ENCODE results near the gene ATIC. TPM values are rescaled to one million over a fixed set of nuclear protein-coding genes. Genes with fewer than 3 reads are reported as not detected.

The ATIC gene
- polyA plus RNA-seq, 1 donor from 2014 or later, result 9.5 TPM

DNA sequence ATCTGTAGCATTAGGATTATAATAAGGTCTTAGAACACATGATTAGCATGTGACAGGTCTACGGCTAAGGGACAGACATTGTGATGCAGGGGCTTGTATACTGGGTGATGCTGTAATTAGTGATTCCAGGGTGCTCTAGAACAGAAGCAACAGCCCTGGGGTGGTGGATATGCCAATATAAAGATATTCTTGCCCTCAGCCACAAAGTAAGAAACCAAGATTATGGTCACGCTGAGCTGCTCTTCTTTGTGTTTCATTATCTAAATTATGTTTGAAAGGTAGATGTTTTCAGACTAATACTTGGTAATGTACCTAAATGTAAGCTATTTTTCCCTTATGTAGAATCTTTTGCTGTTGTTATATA, 78.7 kb downstream of the ATIC start:
- no peak overlapping the region for H3K9ac ChIP-seq (ENCODE audit: low read length)
- no peaks in the 10 kb centered on the region for H3F3A ChIP-seq (ENCODE audit: insufficient read depth, low read length, poor library complexity, severe bottlenecking)
- H4K20me1 ChIP-seq (ENCODE audit: insufficient read depth), result no peaks in the 10 kb centered on the region
- no peak overlapping the region for H2AFZ ChIP-seq (ENCODE audit: low read depth, low read length)
- H3K9me2 ChIP-seq (ENCODE audit: insufficient read depth, low read length), result no peaks in the 10 kb centered on the region
- no peaks in the 10 kb centered on the region for H3K79me2 ChIP-seq (replicated peaks; ENCODE audit: insufficient read depth, low read length)
- H3K27ac ChIP-seq (ENCODE audit: low read length), result no peak overlapping the region
- H3K4me3 ChIP-seq (ENCODE audit: low read length), result no peak overlapping the region
- no peak overlapping the region for H3K4me2 ChIP-seq (ENCODE audit: low read length)
- no peaks in the 10 kb centered on the region for H3K27me3 ChIP-seq (ENCODE audit: insufficient read depth, low read depth, low read length)
- no peaks in the 10 kb centered on the region for H3K36me3 ChIP-seq (ENCODE audit: insufficient read depth, low read length)
- TF ChIP-seq SMC3 (conservative IDR thresholded peaks at IDR 0.05; ENCODE audit: poor library complexity), result no peak
- no peak for TF ChIP-seq POLR2AphosphoS5 (IDR thresholded peaks at IDR 0.05)
- TF ChIP-seq EP300 (conservative IDR thresholded peaks at IDR 0.05; ENCODE audit: poor library complexity, severe bottlenecking), result no peak
- no peak for TF ChIP-seq MXI1 (conservative IDR thresholded peaks at IDR 0.05; ENCODE audit: poor library complexity, severe bottlenecking)
- TF ChIP-seq RAD21 (conservative IDR thresholded peaks at IDR 0.05), result no peak
- TF ChIP-seq TAF1 (IDR thresholded peaks at IDR 0.05; ENCODE audit: low read depth), result no peak
- TF ChIP-seq EZH2 (IDR thresholded peaks at IDR 0.05; ENCODE audit: borderline replicate concordance, insufficient read depth, low read length, poor library complexity, severe bottlenecking), result no peak
- TF ChIP-seq, protein P1, sequence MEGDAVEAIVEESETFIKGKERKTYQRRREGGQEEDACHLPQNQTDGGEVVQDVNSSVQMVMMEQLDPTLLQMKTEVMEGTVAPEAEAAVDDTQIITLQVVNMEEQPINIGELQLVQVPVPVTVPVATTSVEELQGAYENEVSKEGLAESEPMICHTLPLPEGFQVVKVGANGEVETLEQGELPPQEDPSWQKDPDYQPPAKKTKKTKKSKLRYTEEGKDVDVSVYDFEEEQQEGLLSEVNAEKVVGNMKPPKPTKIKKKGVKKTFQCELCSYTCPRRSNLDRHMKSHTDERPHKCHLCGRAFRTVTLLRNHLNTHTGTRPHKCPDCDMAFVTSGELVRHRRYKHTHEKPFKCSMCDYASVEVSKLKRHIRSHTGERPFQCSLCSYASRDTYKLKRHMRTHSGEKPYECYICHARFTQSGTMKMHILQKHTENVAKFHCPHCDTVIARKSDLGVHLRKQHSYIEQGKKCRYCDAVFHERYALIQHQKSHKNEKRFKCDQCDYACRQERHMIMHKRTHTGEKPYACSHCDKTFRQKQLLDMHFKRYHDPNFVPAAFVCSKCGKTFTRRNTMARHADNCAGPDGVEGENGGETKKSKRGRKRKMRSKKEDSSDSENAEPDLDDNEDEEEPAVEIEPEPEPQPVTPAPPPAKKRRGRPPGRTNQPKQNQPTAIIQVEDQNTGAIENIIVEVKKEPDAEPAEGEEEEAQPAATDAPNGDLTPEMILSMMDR (IDR thresholded peaks at IDR 0.05; ENCODE audit: poor library complexity, severe bottlenecking), result no peak
- TF ChIP-seq, protein P2, sequence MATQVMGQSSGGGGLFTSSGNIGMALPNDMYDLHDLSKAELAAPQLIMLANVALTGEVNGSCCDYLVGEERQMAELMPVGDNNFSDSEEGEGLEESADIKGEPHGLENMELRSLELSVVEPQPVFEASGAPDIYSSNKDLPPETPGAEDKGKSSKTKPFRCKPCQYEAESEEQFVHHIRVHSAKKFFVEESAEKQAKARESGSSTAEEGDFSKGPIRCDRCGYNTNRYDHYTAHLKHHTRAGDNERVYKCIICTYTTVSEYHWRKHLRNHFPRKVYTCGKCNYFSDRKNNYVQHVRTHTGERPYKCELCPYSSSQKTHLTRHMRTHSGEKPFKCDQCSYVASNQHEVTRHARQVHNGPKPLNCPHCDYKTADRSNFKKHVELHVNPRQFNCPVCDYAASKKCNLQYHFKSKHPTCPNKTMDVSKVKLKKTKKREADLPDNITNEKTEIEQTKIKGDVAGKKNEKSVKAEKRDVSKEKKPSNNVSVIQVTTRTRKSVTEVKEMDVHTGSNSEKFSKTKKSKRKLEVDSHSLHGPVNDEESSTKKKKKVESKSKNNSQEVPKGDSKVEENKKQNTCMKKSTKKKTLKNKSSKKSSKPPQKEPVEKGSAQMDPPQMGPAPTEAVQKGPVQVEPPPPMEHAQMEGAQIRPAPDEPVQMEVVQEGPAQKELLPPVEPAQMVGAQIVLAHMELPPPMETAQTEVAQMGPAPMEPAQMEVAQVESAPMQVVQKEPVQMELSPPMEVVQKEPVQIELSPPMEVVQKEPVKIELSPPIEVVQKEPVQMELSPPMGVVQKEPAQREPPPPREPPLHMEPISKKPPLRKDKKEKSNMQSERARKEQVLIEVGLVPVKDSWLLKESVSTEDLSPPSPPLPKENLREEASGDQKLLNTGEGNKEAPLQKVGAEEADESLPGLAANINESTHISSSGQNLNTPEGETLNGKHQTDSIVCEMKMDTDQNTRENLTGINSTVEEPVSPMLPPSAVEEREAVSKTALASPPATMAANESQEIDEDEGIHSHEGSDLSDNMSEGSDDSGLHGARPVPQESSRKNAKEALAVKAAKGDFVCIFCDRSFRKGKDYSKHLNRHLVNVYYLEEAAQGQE (IDR thresholded peaks at IDR 0.05; ENCODE audit: borderline replicate concordance), result no peak
- H3K9me3 ChIP-seq (ENCODE audit: low read length), result no peaks in the 10 kb centered on the region

DNA sequence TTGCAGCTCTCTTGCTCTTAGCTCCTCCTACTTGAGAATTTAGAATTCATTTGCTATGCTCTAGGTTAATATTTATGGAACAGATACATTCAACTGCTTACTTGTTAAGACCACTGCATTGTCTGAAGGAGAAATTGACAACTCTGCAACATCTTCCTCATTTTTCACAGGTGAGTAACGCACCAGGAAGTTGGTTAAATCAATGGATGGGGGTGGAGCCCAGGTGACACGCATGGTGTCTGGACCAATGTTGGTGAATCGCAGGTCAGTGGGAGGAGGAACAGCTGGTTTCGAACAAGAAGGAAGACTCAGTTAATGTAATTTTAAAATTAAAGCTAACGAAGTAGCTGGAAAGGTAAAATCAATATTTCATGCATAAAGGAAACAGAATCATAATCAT, 79.7 kb downstream of the ATIC start:
- no peaks in the 10 kb centered on the region for H3K9me2 ChIP-seq (ENCODE audit: insufficient read depth, low read length)
- H3K36me3 ChIP-seq (ENCODE audit: insufficient read depth, low read length), result no peaks in the 10 kb centered on the region
- H2AFZ ChIP-seq (ENCODE audit: low read depth, low read length), result no peak overlapping the region
- no peak overlapping the region for H3K4me2 ChIP-seq (ENCODE audit: low read length)
- no peaks in the 10 kb centered on the region for H3F3A ChIP-seq (ENCODE audit: insufficient read depth, low read length, poor library complexity, severe bottlenecking)
- no peaks in the 10 kb centered on the region for H3K27me3 ChIP-seq (ENCODE audit: insufficient read depth, low read depth, low read length)
- no peaks in the 10 kb centered on the region for H3K79me2 ChIP-seq (replicated peaks; ENCODE audit: insufficient read depth, low read length)
- no peaks in the 10 kb centered on the region for H4K20me1 ChIP-seq (ENCODE audit: insufficient read depth)
- no peak overlapping the region for H3K4me3 ChIP-seq (ENCODE audit: low read length)
- no peak overlapping the region for H3K9ac ChIP-seq (ENCODE audit: low read length)
- TF ChIP-seq TAF1 (IDR thresholded peaks at IDR 0.05; ENCODE audit: low read depth) (no peak), MXI1 (conservative IDR thresholded peaks at IDR 0.05; ENCODE audit: poor library complexity, severe bottlenecking) (no peak), POLR2AphosphoS5 (IDR thresholded peaks at IDR 0.05) (no peak), SMC3 (conservative IDR thresholded peaks at IDR 0.05; ENCODE audit: poor library complexity) (no peak), EZH2 (IDR thresholded peaks at IDR 0.05; ENCODE audit: borderline replicate concordance, insufficient read depth, low read length, poor library complexity, severe bottlenecking) (no peak), EP300 (conservative IDR thresholded peaks at IDR 0.05; ENCODE audit: poor library complexity, severe bottlenecking) (no peak)
- TF ChIP-seq, protein P1 (IDR thresholded peaks at IDR 0.05; ENCODE audit: poor library complexity, severe bottlenecking), result no peak
- TF ChIP-seq, protein P2 (IDR thresholded peaks at IDR 0.05; ENCODE audit: borderline replicate concordance), result no peak
- H3K27ac ChIP-seq (ENCODE audit: low read length), result no peak overlapping the region
- no peaks in the 10 kb centered on the region for H3K9me3 ChIP-seq (ENCODE audit: low read length)

Data from neural cell (in vitro differentiated cells).